Right cardiac atrium (tissue), 5 donors: ENCODE data around the gene LINC01488. TPM values are rescaled to one million over a fixed set of nuclear protein-coding genes. Genes with fewer than 3 reads are reported as not detected.
A peak's percentile ranks its signal among the peaks of the same experiment; 100 is the strongest.

ENCODE experiments used
- ATAC-seq, 2 donors: fragments of 200-7000 bp; cut with Tn5 transposase; one replicate each; pipeline versions ENCODE4 v1.8.0 to v1.9.1; 2020; ENCODE audit warnings: moderate library complexity in 2 of 2, mild to moderate bottlenecking in 1 of 2
- DNase-seq, 3 donors: peaks; one replicate each; pipeline ENCODE4 v3.0.0-alpha.2; 2020
- H3K27ac ChIP-seq: one replicate; pipeline ENCODE4 v1.5.1; 2013; ENCODE audit warnings: mild to moderate bottlenecking, low read length, control low read depth, moderate library complexity
- H3K27me3 ChIP-seq: one replicate; pipeline ENCODE4 v1.6.1; 2013; ENCODE audit not compliant: control insufficient read depth, insufficient read depth
- H3K4me1 ChIP-seq: one replicate; pipeline ENCODE4 v1.6.1; 2013; ENCODE audit warnings: low read length; ENCODE audit not compliant: control insufficient read depth, insufficient read depth
- H3K4me3 ChIP-seq: one replicate; pipeline ENCODE4 v1.5.1; 2013; ENCODE audit warnings: low read length, control low read depth
- H3K9me3 ChIP-seq: one replicate; pipeline ENCODE4 v1.6.1; 2013; ENCODE audit warnings: low read length; ENCODE audit not compliant: control insufficient read depth
- WGBS: extraction: QIAGEN DNeasy Blood & Tissue Kit; methylation state at CpG from one replicate; pipeline ENCODE4 v1.1.7; 2013; 5-methylcytosine and 5-hydroxymethylcytosine counted together
- intact Hi-C, 4 donors: fragments of 100-400 bp; cut with DNase I; formaldehyde crosslinking; loops; one replicate each; pipeline versions ENCODE4 v1.11.0 to v1.14.0; 2022 to 2023
- polyA plus RNA-seq: library from polyadenylated mRNA; stranded (reverse); fragments of 200-250 nt; gene quantifications from one replicate; pipeline ENCODE4 v1.2.3, GENCODE V29; 2013
- total RNA-seq, 4 donors: library from RNA; stranded (reverse); fragmentation: NEBNext Ultra II Directional; extraction: Animal tissue kit (Norgen Biotek cat#: 25700); gene quantifications; one replicate each; pipeline ENCODE4 v1.2.1, GENCODE V29; 2021
- donor health status: healthy with polysubstance abuse.
- donor health status: DM: no; HTN: yes; CAD: no.
- donor health status: DM: no; HTN: no; CAD: no.
- donor health status: DM: no; HTN: yes; CAD: no; lungs with severe emphysema.
- donor health status: DM: yes; HTN: yes; CAD: no.

Gene LINC01488
- total and polyA plus RNA-seq, 5 donors = 0.14 to 0.17 (median 0.16) TPM; not detected in 2

GRCh38 chr11:69489746-69490365 lies 8.4 kb downstream of the LINC01488 start:
- Histone ChIP-seq H3K27ac (peak overlapping the region; percentile 91), H3K4me1 (peaks cover 11% of the 10 kb centered on the region), H3K27me3 (no peaks in the 10 kb centered on the region), H3K4me3 (no peak overlapping the region), H3K9me3 (no peaks in the 10 kb centered on the region)
- DNase-seq (peak in 1 of 3 donors; percentile 39), ATAC-seq (no peak)
- intact Hi-C loops = loop anchor here in 1 of 4 donors (10.0 kb wide), 1 partner anchor 145 kb away; no protein-coding TSS in a partner anchor
- WGBS = 84% methylated on average over 11 of the region's 11 CpGs

GRCh38 chr11:69490516-69490915 lies 9.1 kb downstream of the LINC01488 start:
- intact Hi-C loops = loop anchor here in 1 of 4 donors (10.0 kb wide), 1 partner anchor 144 kb away; no protein-coding TSS in a partner anchor
- whole genome bisulfite sequencing = 97% methylated on average over 10 of the region's 10 CpGs
- no peak overlapping the region for H3K27ac ChIP-seq
- peak in 1 of 3 donors; percentile 28 for DNase-seq
- no peaks in the 10 kb centered on the region for H3K9me3 ChIP-seq
- H3K27me3 ChIP-seq = no peaks in the 10 kb centered on the region
- no peak for ATAC-seq
- H3K4me3 ChIP-seq = no peak overlapping the region
- H3K4me1 ChIP-seq = peaks cover 4% of the 10 kb centered on the region

- Histone ChIP-seq H3K9me3 (no peaks in the 10 kb centered on the region), H3K27ac (no peak overlapping the region), H3K27me3 (no peaks in the 10 kb centered on the region), H3K4me3 (no peak overlapping the region), H3K4me1 (peaks cover 4% of the 10 kb centered on the region)
- intact Hi-C loops = loop anchor here in 1 of 4 donors (10.0 kb wide), 1 partner anchor 143 kb away; no protein-coding TSS in a partner anchor
- ATAC-seq (no peak), DNase-seq (peak in 2 of 3 donors; percentile 38 to 49)
- 92% methylated on average over 22 of the region's 22 CpGs for WGBS
Measured at GRCh38 chr11:69491071-69492031, 9.9 kb downstream of the LINC01488 start.

- DNase-seq = peak in 2 of 3 donors; percentile 14 to 34
- intact Hi-C loops = loop anchor here in 1 of 4 donors (10.0 kb wide), 1 partner anchor 142 kb away; no protein-coding TSS in a partner anchor
- no peak overlapping the region for H3K27ac ChIP-seq
- no peaks in the 10 kb centered on the region for H3K9me3 ChIP-seq
- H3K27me3 ChIP-seq = no peaks in the 10 kb centered on the region
- H3K4me1 ChIP-seq = peaks cover 5% of the 10 kb centered on the region
- no peak overlapping the region for H3K4me3 ChIP-seq
- ATAC-seq = no peak
- WGBS = 79% methylated on average over 27 of the region's 27 CpGs
Measured at GRCh38 chr11:69492201-69492991, 10.9 kb downstream of the LINC01488 start.

GRCh38 chr11:69493931-69494821 lies 12.7 kb downstream of the LINC01488 start:
- H3K4me3 ChIP-seq = no peak overlapping the region

GRCh38 chr11:69494851-69495250 lies 13.4 kb downstream of the LINC01488 start:
- ATAC-seq = no peak
- H3K4me3 ChIP-seq = no peak overlapping the region
- H3K9me3 ChIP-seq = no peaks in the 10 kb centered on the region
- intact Hi-C loops = loop anchor here in 1 of 4 donors (10.0 kb wide), 1 partner anchor 140 kb away; no protein-coding TSS in a partner anchor
- WGBS = 86% methylated on average over 7 of the region's 7 CpGs
- H3K27ac ChIP-seq = no peak overlapping the region
- H3K27me3 ChIP-seq = no peaks in the 10 kb centered on the region
- peak in 1 of 3 donors; percentile 19 for DNase-seq
- peaks cover 7% of the 10 kb centered on the region for H3K4me1 ChIP-seq

More at GRCh38 chr11:69493931-69494821, 12.7 kb downstream of the LINC01488 start:
- DNase-seq (peak in 1 of 3 donors; percentile 52), ATAC-seq (no peak)
- Histone ChIP-seq H3K4me1 (peaks cover 9% of the 10 kb centered on the region), H3K9me3 (no peaks in the 10 kb centered on the region), H3K27ac (no peak overlapping the region), H3K27me3 (no peaks in the 10 kb centered on the region)
- WGBS = 83% methylated on average over 27 of the region's 27 CpGs
- intact Hi-C loops = loop anchor here in 1 of 4 donors (10.0 kb wide), 1 partner anchor 141 kb away; no protein-coding TSS in a partner anchor

GRCh38 chr11:69495441-69496201 lies 14.2 kb downstream of the LINC01488 start:
- DNase-seq (peak in 1 of 3 donors; percentile 39), ATAC-seq (no peak)
- peaks cover 7% of the 10 kb centered on the region for H3K4me1 ChIP-seq
- no peaks in the 10 kb centered on the region for H3K9me3 ChIP-seq
- no peak overlapping the region for H3K4me3 ChIP-seq
- H3K27ac ChIP-seq = no peak overlapping the region
- no peaks in the 10 kb centered on the region for H3K27me3 ChIP-seq
- 90% methylated on average over 12 of the region's 12 CpGs for WGBS
- intact Hi-C loops = loop anchor here in 1 of 4 donors (10.0 kb wide), 1 partner anchor 139 kb away; no protein-coding TSS in a partner anchor

GRCh38 chr11:69496202-69496557 lies 14.7 kb downstream of the LINC01488 start:
- Histone ChIP-seq H3K4me3 (no peak overlapping the region), H3K9me3 (no peaks in the 10 kb centered on the region), H3K27me3 (no peaks in the 10 kb centered on the region), H3K4me1 (peaks cover 7% of the 10 kb centered on the region), H3K27ac (no peak overlapping the region)
- intact Hi-C loops = loop anchor here in 1 of 4 donors (10.0 kb wide), 1 partner anchor 139 kb away; no protein-coding TSS in a partner anchor
- 84% methylated on average over 10 of the region's 10 CpGs for WGBS
- DNase-seq (peak in 1 of 3 donors; percentile 66), ATAC-seq (no peak)

GRCh38 chr11:69496631-69497220 lies 15.3 kb downstream of the LINC01488 start:
- Histone ChIP-seq H3K27me3 (no peaks in the 10 kb centered on the region), H3K9me3 (no peaks in the 10 kb centered on the region), H3K4me3 (no peak overlapping the region), H3K27ac (peak overlapping the region; percentile 81), H3K4me1 (peaks cover 7% of the 10 kb centered on the region)
- ATAC-seq (peak; percentile 2 to 35), DNase-seq (no peak)
- 40% methylated on average over 12 of the region's 12 CpGs for WGBS
- intact Hi-C loops = loop anchor here in 1 of 4 donors (10.0 kb wide), 1 partner anchor 138 kb away; no protein-coding TSS in a partner anchor
